Suppressor macrophage treated with lipopolysaccharide for 4 hours (primary cell): ENCODE results near the gene CKS2.
"Not testable (repeated sequence)": the region's sequence is repeated elsewhere in the genome, so short reads cannot be mapped to it uniquely, and the experiment has no call there.

Experiments used
- DNase-seq: peaks from one replicate; pipeline ENCODE4 v3.0.0-alpha.2; 2020

CKS2 gene

GRCh38 chr9:89311346-89312221, 589 bp downstream of the CKS2 start:
- DNase-seq, result no peak

- no peak for DNase-seq
These were observed 1.2 kb downstream of the CKS2 start for GRCh38 chr9:89312222-89312571.

- DNase-seq, result no peak
These were observed 2.8 kb downstream of the CKS2 start for GRCh38 chr9:89313842-89314241.

- DNase-seq, result no peak
These were observed 4.0 kb downstream of the CKS2 start for GRCh38 chr9:89314955-89315354.

- no peak for DNase-seq
These were observed 4.5 kb downstream of the CKS2 start for GRCh38 chr9:89315482-89315881.

- DNase-seq, result no peak
These were observed 6.3 kb downstream of the CKS2 start for GRCh38 chr9:89317282-89317681.

GRCh38 chr9:89318123-89319014, 7.4 kb downstream of the CKS2 start, which contains the start of gene SECISBP2:
Gene SECISBP2 (plus strand): TSS chr9:89318500. CDS start chr9:89318577, 77 bp downstream.
- peak; percentile 97 for DNase-seq

- no peak for DNase-seq
These were observed 8.3 kb downstream of the CKS2 start for GRCh38 chr9:89319015-89319905.

- DNase-seq, result no peak
These were observed 12.4 kb downstream of the CKS2 start for GRCh38 chr9:89323390-89323789.

GRCh38 chr9:89325733-89326132, 14.7 kb downstream of the CKS2 start:
- DNase-seq, result no peak

- no peak for DNase-seq
These were observed 17.1 kb downstream of the CKS2 start for GRCh38 chr9:89328064-89328463.

- DNase-seq, result no peak
These were observed 18.9 kb downstream of the CKS2 start for GRCh38 chr9:89329917-89330316.

GRCh38 chr9:89330513-89330912, 19.5 kb downstream of the CKS2 start:
- DNase-seq, result no peak

GRCh38 chr9:89339807-89340206, 28.8 kb downstream of the CKS2 start:
- no peak for DNase-seq

GRCh38 chr9:89340332-89340731, 29.3 kb downstream of the CKS2 start:
- DNase-seq, result no peak

GRCh38 chr9:89342213-89342612, 31.2 kb downstream of the CKS2 start:
- no peak for DNase-seq

GRCh38 chr9:89342948-89343347, 32.0 kb downstream of the CKS2 start:
- no peak for DNase-seq

- DNase-seq, result not testable (repeated sequence)
These were observed 32.8 kb downstream of the CKS2 start for GRCh38 chr9:89343812-89344211.

GRCh38 chr9:89345476-89345875, 34.5 kb downstream of the CKS2 start:
- no peak for DNase-seq

GRCh38 chr9:89346696-89347095, 35.7 kb downstream of the CKS2 start:
- DNase-seq, result no peak

- no peak for DNase-seq
These were observed 36.7 kb downstream of the CKS2 start for GRCh38 chr9:89347651-89348050.

GRCh38 chr9:89349607-89350006, 38.6 kb downstream of the CKS2 start:
- DNase-seq, result no peak
